T1000 (cell line): ENCODE results near the gene ZC3H15.
"Not testable (repeated sequence)": the region's sequence is repeated elsewhere in the genome, so short reads cannot be mapped to it uniquely, and the experiment has no call there.

ENCODE experiments used
- DNase-seq: peaks from one replicate; lab custom pipeline; 2025; ENCODE audit warnings: mixed read lengths; lab: John Stamatoyannopoulos, UW

Gene ZC3H15

DNA sequence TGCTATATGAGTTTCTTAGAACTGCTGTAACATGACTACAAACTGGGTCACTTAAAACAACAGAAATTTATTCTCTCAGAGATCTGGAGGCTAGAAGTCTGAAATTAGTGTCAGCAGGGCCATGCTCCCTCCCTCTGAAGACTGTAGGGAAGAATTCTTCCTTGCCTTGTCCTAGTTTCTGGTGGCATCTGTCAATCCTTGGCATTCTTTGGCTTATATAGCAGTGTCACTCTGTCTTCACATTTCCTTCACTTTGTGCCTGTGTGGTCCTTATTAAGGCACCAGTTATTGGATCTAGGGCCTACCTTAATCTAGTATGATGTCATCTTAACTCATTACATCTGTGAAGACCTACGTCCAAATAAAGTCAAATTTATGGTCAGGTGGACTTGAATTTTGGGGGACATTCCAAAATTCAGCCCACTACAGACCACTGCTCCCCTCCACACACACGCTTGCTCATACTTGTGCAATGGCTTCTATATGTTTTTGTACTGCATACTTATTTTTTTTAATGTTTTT, 7.6 kb downstream of the ZC3H15 start:
- no peak for DNase-seq

DNA sequence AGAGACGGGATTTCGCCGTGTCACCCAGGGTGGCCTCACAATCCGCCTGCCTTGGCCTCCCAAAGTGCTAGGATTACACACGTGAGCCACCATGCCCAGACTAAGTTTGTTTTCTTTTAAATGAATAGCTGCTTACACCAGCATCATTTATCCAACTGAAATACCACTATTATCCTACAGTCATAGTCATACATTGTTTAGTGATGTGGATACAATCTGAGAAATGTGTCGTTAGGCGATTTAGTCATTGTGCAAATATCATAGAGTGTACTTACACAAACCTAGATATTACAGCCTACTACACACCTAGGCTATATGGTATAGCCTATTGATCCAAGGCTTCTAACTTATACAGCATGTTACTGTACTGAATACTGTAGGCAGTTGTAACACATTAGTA, 10.3 kb downstream of the ZC3H15 start:
- no peak for DNase-seq

DNA sequence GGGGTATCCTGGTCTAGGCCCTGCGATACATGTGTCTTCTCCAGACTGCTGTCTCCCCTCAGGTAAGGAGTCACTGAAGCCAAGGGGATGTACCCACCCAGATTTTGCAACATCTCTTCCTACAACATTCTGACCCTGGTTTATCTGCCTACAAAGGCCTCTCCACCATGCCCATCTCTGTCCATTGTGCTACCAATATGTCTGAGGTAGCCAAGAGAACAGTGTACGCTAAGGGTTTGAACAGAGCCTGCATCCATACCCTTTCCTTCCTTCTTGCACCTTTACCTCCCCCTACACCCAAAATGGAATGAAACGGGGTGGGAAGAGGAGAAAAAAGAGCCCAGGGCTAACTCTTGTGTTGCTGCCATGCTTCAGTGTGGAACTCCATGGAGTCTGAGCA, 11.9 kb downstream of the ZC3H15 start:
- no peak for DNase-seq

DNA sequence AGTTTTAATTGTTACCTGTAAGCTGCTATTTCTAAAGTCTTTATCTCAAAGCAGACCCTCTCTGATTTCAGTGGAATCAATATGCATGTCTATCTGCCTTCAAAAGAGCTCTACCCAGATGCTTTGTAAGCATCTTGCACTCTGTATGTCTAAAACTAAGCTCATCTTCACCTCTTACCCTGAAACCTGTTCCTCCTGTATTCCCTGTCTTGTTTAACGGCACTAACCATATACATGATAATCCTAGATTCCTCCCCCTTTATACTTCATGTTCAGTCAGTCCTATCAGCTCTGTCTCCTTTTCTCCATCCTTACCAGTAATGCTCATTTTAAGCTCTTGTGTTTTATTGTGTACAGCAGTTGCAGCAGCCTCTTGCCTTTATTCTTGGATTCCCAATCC, 12.8 kb downstream of the ZC3H15 start:
- DNase-seq, result no peak

DNA sequence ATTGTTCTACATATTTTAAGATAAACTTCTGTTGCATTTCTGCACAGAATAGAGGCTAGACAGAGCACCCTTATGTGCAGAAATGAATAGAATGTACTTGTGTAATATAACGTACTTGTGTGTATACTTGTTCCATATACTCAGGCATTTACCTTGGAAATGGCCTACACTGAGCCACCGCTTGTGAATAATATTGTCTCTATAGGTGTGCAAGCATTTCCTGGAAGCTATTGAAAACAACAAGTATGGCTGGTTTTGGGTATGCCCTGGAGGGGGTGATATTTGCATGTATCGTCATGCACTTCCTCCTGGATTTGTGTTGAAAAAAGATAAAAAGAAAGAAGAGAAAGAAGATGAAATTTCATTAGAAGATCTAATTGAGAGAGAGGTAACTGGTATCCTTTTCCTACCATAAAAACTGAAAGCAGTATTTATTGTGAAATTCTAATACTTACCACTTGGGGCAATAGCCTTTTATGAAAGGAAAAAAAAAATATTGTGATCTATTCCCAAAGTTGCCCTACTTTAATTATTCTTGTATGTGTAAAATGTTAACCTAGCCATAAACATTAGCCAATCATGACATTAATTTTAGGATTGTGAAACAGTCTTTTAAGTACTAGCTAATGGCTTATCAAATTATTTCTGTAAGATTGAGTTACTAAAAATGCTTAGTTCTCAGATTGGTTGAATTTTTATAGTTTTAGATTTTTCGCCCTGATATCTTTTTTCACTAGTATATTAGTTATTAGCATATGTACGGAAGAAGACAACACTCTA, 18.0 kb downstream of the ZC3H15 start:
- no peak for DNase-seq

DNA sequence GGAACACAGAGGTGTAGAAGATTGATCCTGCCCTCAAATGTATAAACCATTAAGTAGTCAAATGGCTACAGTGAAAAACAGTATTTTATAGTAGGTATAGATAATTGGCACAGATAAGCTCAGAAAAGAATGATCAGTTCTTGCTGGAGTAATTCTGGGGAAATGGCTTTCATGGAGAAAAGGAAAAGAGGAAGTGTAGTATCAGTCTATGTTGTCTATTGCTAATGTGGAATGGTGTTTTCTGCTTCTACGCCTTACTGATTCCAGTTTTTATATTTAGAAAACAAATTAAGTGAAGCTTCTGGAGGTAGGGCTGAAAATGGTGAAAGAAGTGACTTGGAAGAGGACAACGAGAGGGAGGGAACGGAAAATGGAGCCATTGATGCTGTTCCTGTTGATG, 22.2 kb downstream of the ZC3H15 start:
- no peak for DNase-seq

DNA sequence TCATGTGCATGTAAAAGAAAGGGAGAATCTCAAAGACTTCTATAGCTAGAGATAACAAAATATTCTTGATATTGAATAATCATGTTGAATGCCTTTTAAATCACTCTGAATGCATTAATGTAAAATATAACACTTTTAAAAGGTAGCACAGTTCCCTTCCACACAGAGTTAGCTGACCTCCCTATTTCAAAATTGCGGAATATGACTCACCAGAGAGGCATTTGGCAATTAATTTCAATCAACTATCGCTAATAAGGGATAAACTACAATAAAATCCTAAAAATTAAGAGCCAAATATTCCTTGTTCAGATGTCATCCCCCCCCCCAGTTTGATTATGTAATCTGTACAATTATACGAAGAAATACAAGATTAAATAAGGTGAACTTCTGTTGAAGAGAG, 29.3 kb downstream of the ZC3H15 start:
- no peak for DNase-seq

DNA sequence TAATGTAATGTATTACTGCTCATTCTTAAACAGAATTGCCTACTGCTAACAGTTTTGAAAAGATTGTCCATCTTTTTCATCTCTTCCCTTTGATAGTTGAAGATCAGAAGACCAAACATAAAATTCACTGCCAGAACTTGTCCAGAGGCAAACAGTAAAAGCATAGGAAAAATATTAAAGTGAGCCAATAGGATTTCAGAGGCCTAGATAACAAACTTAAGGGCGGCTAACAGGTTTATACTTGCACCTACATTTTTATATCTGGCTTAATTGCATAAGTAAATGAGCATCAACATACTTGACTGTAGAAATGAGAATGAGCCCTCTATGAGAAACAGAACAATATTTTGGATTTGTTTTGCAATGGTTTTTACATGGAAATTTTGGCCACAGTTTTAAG, 30.3 kb downstream of the ZC3H15 start:
- DNase-seq, result no peak

DNA sequence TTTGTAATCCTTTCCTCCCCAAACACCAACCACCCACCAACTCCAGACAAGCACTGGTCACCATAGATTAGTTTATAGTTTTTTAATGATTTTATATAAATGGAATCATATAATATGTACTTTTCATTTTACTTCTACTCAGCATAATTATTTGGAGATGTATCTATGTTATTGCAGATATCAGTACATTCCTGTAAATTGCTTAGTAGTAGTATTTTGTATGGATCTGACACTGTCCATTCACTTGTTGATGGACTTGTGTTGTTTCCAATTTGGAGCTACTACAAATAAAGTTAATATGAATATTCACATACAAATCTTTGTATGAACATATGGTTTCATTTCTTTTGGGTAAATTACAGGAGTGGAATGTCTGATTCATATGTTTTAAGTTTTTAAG, 31.0 kb downstream of the ZC3H15 start:
- no peak for DNase-seq

DNA sequence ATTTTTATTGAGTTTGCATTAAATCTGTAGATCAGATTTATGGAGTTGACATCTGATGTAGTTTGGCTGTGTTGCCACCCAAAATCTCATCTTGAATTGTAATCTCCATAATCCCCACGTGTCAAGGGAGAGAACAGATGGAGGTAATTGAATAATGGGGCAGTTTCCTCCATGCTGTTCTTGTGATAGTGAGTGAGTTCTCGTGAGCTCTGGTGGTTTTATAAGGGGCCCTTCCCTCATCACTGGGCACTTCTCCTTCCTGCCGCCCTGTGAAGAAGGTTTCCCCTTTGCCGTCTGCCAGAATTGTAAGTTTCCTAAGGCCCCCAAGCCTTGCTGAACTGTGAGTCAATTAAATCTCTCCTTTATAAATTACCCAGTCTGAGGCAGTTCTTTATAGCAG, 32.2 kb downstream of the ZC3H15 start:
- DNase-seq, result no peak

DNA sequence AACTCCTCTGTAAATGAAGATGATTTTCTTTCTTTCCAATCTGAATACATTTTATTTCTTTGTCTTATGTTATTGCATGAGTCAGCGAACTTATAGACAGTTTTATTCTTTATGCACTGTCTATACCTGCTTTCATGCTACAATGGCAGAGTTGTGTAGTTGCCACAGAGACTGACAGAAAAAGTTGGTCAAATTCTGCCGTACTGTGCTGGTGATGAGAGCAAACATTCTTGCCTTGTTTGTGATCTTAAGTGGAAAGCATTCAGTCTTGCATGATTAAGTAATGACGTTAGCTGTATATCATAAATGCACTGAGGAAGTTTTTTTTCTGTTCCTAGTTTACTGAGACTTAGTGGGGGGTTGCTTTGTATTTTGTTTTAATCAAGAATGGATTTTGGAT, 32.9 kb downstream of the ZC3H15 start:
- DNase-seq, result no peak

DNA sequence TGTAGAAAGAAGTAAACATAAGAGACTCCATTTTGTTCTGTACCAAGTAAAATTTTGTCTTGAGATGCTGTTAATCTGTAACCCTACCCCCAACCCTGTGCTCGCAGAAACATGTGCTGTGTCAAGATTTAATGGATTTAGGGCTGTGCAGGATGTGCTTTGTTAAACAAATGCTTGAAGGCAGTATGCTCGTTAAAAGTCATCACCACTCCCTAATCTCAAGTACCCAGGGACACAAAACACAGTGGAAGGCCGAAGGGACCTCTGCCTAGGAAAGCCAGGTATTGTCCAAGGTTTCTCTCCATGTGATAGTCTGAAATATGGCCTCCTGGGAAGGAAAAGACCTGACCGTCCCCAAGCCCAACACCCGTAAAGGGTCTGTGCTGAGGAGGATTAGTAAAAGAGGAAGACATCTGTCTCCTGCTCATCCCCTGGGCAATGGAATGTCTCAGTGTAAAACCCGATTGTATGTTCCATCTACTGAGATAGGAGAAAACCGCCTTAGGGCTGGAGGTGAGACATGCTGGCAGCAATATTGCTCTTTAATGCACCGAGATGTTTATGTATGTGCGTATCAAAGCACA, 35.6 kb downstream of the ZC3H15 start:
- DNase-seq, result not testable (repeated sequence)

DNA sequence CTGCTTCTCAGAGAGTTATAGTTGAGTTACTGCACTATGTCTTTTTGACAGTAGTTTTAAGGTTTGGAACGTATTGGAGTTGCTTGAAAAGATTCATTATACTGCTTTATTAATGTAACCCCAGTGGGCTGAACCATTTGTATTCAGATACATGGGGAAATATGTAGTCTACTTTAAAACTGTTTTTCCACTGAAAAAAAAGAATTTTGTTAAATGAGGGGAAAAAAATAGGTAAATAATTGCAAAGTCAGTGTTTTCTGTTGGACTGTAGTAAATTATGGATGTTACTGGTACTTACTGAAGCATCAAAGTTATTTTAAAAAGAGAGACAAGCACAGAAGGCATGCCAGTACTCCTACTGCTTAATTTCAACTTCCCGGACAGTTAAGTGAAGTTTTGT, 36.4 kb downstream of the ZC3H15 start:
- no peak for DNase-seq

DNA sequence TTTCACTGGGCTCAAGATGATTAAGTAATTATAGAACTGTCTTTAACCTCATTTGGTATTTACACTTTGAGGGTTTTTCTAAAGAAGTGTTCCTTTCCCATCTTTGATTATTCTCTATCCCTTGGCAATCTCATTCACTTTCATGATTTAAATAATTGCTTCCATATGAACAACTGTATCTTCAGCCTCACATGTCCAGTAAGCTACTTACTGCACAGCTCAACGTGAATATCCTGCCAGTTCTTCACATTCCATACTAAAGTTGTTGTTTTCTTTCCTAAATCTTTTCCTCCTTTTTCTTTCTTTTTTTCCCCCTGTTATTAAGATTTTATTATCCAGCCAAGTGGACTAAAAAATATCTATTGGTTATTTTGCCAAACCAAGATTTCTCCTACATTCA, 37.7 kb downstream of the ZC3H15 start:
- DNase-seq, result no peak

DNA sequence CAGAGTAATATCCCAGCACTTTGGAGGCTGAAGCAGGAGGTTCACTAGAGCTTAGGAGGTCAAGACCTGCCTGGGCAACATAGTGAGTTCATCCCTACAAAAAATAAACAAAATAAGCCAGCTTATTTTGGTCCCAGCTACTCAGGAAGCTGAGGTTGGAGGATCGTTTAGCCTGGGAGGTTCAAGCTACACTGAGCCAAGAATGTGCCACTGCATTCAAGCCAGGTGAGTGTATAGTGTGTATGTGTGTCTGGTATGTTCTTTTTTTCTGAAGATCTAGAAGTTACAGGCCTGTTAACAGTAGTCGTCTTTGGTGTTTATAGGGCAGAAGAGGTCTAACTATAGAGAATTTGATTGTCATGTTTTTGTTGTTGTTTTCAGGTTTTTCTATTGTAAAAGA, 40.2 kb downstream of the ZC3H15 start:
- no peak for DNase-seq

DNA sequence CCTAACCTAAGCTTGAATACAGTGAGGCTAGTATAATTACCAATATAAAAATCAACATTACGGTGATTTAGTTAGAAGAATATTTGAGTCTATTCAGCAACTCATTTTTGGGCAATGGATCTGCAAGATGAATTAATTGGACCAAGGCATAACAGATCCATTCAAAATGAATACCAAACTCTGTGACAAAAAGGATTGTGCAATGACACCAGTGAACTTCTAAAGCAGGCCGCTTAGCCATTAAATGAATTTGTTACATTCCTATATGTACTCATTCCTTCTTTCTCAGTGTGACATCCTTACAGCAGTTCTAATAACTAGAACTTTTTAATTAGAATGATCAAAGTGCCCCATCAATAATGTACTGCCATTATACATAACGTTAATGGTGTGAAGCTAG, 44.3 kb downstream of the ZC3H15 start:
- no peak for DNase-seq

DNA sequence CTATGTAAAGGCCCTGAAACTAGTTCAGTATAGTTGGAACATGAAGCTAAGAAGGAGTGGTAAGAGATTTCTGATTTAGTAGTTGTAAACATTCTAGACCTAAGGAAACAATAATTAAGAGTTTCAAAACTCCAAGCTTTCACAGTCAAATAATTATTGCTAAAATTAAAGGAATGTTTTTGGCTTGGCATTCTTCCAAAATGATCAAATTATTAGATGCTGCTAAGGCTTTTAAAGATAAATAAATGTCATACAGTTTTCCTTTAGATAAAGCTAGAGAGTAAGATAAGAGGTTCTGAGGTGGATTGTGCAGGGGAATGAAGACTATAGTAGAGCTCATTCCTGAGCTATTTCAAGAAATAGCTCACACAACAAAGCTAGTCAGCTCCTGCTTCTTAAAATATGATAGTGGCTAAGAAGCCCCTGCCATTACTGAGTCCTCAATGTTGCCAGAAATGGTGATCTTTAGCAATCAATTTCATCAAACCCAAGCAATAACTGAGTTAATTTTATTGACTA, 45.3 kb downstream of the ZC3H15 start:
- DNase-seq, result no peak

DNA sequence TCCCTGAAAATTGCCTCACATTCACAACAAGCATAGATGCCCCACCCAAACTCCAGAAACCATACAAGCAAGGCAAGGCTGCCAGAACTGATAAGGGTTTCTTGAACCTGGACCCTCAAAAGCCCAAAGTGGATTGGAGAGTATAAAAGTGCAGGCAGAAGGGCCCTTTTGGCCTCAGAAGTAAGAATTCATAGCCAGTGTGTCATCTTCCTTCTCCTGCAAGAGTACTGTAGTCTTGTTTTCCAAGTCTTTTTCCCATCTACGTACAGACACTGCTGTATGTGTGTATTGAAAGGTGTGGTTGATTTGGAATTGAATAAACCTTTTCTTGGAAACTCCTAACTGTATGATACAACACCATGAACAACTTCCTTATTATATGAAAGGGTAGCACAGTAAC, 46.8 kb downstream of the ZC3H15 start:
- no peak for DNase-seq

DNA sequence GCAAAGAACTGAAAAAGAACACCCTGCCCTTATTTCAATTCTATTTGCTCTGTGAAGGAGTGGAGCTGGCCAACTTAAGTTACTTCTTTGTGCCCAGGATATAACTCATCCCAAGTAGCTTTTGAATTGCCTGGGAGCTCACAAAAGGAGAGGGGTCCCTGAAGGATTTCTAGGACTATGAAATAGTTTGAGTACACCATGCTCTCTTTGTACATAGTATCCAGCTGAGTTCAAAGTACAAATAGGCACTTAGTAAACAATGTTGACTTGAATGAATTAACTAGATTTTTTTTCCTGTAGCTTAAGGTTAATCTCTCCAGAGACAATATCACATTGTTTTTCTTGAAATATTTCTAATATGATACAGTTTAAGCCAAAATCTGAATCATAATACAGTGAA, 47.7 kb downstream of the ZC3H15 start:
- no peak for DNase-seq

DNA sequence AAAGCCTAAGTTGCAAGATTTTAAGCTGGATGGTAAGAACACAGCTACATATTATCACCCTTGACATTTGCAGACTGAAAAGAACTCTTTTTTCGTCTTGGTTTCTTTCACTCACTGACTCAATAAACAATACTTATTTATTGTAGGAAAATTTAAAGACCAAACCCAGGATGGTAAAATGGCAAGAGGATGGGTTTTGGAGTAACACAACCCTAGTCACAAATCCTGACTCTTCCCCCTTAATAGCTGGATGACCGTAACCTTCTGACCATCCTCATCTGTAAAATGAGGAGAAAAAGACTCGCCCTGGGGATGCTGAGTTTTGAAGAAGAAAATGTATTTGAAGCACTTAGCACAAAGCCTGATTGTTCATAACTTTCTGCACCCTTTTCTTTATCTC, 48.3 kb downstream of the ZC3H15 start:
- no peak for DNase-seq

DNA sequence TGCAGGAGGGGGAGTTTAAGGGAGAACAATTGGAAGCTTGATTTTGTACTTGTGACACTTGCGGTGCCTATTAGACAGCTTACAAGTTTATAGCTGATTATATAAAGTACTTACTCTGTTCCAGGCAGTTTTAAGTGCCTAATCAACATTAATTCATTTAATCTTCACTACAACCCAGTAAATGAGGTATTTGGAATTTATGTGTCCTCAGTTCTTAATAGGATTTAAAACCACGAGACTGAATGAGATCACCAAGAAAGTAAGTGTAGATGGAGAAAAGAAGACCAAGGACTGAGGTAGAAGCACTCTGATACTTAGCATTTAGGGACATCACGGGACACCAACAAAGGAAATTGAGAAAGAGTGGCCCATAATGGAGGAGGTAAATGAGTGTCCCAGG, 49.8 kb downstream of the ZC3H15 start:
- DNase-seq, result no peak

DNA sequence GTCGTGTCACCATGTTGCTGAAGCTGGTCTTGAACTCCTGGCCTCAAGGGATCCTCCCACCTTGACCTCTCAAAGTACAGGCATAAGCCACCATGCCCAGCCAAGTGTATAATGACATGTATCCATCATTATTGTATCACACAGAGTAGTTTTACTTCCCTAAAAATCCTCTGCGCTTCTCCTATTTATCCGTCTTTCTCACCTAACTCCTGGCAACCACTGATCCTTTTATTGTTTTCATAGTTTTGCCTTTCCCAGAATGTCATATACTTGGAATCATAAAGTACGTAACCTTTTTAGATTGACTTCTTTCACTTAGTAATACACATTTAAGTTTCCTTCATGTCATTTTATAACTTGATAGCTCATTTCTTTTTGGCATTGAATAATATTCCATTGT, 51.0 kb downstream of the ZC3H15 start:
- DNase-seq, result no peak

DNA sequence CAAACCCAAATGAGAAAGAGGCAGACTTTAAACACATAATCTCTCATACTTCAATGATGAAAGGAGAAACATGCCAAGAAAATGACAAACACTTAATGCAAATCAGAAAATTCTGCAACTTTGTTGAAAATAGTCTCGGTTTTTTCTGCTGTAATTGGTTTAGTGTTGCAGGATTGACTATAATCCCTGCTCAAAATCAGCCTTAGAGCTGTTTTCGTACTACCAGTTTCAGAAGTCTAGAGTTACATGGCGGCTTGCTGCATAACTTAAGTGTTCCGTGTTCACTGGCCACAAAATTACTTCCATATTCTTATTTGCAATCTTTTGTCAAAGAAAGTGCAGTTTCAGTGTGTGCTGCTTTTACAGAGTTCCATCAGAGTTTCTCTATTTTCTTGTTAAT, 54.9 kb downstream of the ZC3H15 start:
- DNase-seq, result no peak

DNA sequence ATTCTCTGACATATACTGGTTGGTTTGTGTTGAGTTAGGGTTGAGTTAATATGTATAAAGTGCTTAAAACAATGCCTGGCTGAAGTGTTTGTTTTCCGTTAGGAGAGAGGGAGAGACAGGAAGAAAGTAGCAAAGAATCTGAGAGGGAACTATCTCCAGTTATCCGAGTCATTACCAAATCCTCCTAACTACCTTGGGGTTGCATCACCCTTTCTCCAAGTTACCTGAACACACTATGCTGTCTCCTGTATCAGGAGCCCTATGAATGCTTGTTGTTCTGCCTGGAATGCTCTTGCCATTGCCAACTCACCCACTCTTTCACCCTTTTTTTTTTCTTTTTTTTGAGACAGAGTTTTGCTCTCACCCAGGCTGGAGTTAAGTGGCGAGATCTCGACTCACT, 55.9 kb downstream of the ZC3H15 start:
- no peak for DNase-seq
